Duodenal mucosa (tissue), 2 donors: ENCODE results near the gene OR6K6.

Experiments used
- H3K27ac ChIP-seq: one replicate; pipeline ENCODE4 v1.7.0; 2013; ENCODE audit warnings: low read depth, low read length
- H3K27me3 ChIP-seq, 2 donors: one replicate each; pipeline ENCODE4 v1.7.0; 2013; ENCODE audit warnings: low read length in 2 of 2, control low read depth in 1 of 2; ENCODE audit not compliant: insufficient read depth in 2 of 2, control insufficient read depth in 1 of 2
- H3K36me3 ChIP-seq, 2 donors: one replicate each; pipeline ENCODE4 v1.7.0; 2013; ENCODE audit warnings: low read length in 2 of 2, control low read depth in 1 of 2; ENCODE audit not compliant: insufficient read depth in 2 of 2, control insufficient read depth in 1 of 2
- H3K4me1 ChIP-seq, 2 donors: one replicate each; pipeline ENCODE4 v1.7.0; 2013; ENCODE audit warnings: low read length in 2 of 2, control low read depth in 1 of 2; ENCODE audit not compliant: insufficient read depth in 2 of 2, control insufficient read depth in 1 of 2
- H3K4me3 ChIP-seq, 2 donors: one replicate each; pipeline ENCODE4 v1.7.0; 2013; ENCODE audit warnings: low read length in 2 of 2, low read depth in 1 of 2
- H3K9ac ChIP-seq, 2 donors: one replicate each; pipeline ENCODE4 v1.7.0; 2013; ENCODE audit warnings: low read length in 2 of 2, low read depth in 1 of 2
- H3K9me3 ChIP-seq, 2 donors: one replicate each; pipeline ENCODE4 v1.7.0; 2013; ENCODE audit warnings: low read length in 2 of 2, control low read depth in 1 of 2; ENCODE audit not compliant: control insufficient read depth in 1 of 2

Gene OR6K6

GRCh38 chr1:158799689-158800088, 45.2 kb downstream of the OR6K6 start:
- no peak overlapping the region for H3K27ac ChIP-seq
- H3K9ac ChIP-seq: no peak overlapping the region
- H3K4me3 ChIP-seq: no peak overlapping the region
- H3K9me3 ChIP-seq: no peaks in the 10 kb centered on the region
- no peaks in the 10 kb centered on the region for H3K4me1 ChIP-seq
- no peaks in the 10 kb centered on the region for H3K36me3 ChIP-seq
- no peaks in the 10 kb centered on the region for H3K27me3 ChIP-seq

GRCh38 chr1:158800526-158800925, 46.0 kb downstream of the OR6K6 start:
- no peaks in the 10 kb centered on the region for H3K36me3 ChIP-seq
- H3K9me3 ChIP-seq: no peaks in the 10 kb centered on the region
- H3K27ac ChIP-seq: no peak overlapping the region
- H3K27me3 ChIP-seq: no peaks in the 10 kb centered on the region
- H3K9ac ChIP-seq: no peak overlapping the region
- no peaks in the 10 kb centered on the region for H3K4me1 ChIP-seq
- no peak overlapping the region for H3K4me3 ChIP-seq

GRCh38 chr1:158801396-158801795, 46.9 kb downstream of the OR6K6 start:
- no peak overlapping the region for H3K4me3 ChIP-seq
- no peak overlapping the region for H3K27ac ChIP-seq
- no peaks in the 10 kb centered on the region for H3K36me3 ChIP-seq
- H3K9me3 ChIP-seq: no peaks in the 10 kb centered on the region
- no peak overlapping the region for H3K9ac ChIP-seq
- no peaks in the 10 kb centered on the region for H3K27me3 ChIP-seq
- H3K4me1 ChIP-seq: no peaks in the 10 kb centered on the region

GRCh38 chr1:158803678-158804077, 49.2 kb downstream of the OR6K6 start:
- H3K9ac ChIP-seq: no peak overlapping the region
- H3K27ac ChIP-seq: no peak overlapping the region
- no peak overlapping the region for H3K4me3 ChIP-seq
- no peaks in the 10 kb centered on the region for H3K9me3 ChIP-seq
- no peaks in the 10 kb centered on the region for H3K36me3 ChIP-seq
- no peaks in the 10 kb centered on the region for H3K27me3 ChIP-seq
- H3K4me1 ChIP-seq: peaks cover 0 to 3% of the 10 kb centered on the region in 2 donors
